ENCODE data around the gene GPR157.

GPR157 gene

GRCh38 chr1:9145714-9146113 is 16.8 kb upstream of the GPR157 start:
- TF ChIP-seq CEBPB (IDR thresholded peaks at IDR 0.05) (no peak), ZBTB7A (IDR thresholded peaks at IDR 0.05; ENCODE audit: low read depth) (no peak), CREB1 (IDR thresholded peaks at IDR 0.05; ENCODE audit: low read depth) (no peak), EP300 (IDR thresholded peaks at IDR 0.05; ENCODE audit: borderline replicate concordance) (no peak), RAD21 (IDR thresholded peaks at IDR 0.05; ENCODE audit: low read depth) (no peak), EGR1 (IDR thresholded peaks at IDR 0.05) (no peak), NFIC (IDR thresholded peaks at IDR 0.05) (no peak), FOXM1 (IDR thresholded peaks at IDR 0.05; ENCODE audit: borderline replicate concordance, low read depth) (no peak), TEAD4 (IDR thresholded peaks at IDR 0.05) (no peak), TCF12 (IDR thresholded peaks at IDR 0.05; ENCODE audit: low read depth) (no peak), YY1 (IDR thresholded peaks at IDR 0.05; ENCODE audit: low read depth) (no peak), MAX (IDR thresholded peaks at IDR 0.05) (no peak), REST (IDR thresholded peaks at IDR 0.05; ENCODE audit: low read depth) (no peak), TAF1 (IDR thresholded peaks at IDR 0.05; ENCODE audit: low read depth) (no peak)
- TF ChIP-seq, protein P1, sequence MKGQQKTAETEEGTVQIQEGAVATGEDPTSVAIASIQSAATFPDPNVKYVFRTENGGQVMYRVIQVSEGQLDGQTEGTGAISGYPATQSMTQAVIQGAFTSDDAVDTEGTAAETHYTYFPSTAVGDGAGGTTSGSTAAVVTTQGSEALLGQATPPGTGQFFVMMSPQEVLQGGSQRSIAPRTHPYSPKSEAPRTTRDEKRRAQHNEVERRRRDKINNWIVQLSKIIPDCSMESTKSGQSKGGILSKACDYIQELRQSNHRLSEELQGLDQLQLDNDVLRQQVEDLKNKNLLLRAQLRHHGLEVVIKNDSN (IDR thresholded peaks at IDR 0.05) = no peak

- TF ChIP-seq YY1 (IDR thresholded peaks at IDR 0.05; ENCODE audit: low read depth) = no peak
- no peak for TF ChIP-seq CREB1 (IDR thresholded peaks at IDR 0.05; ENCODE audit: low read depth)
- no peak for TF ChIP-seq EGR1 (IDR thresholded peaks at IDR 0.05)
- TF ChIP-seq REST (IDR thresholded peaks at IDR 0.05; ENCODE audit: low read depth) = no peak
- no peak for TF ChIP-seq FOXM1 (IDR thresholded peaks at IDR 0.05; ENCODE audit: borderline replicate concordance, low read depth)
- TF ChIP-seq RAD21 (IDR thresholded peaks at IDR 0.05; ENCODE audit: low read depth) = no peak
- TF ChIP-seq MAX (IDR thresholded peaks at IDR 0.05) = no peak
- TF ChIP-seq NFIC (IDR thresholded peaks at IDR 0.05) = no peak
- TF ChIP-seq ZBTB7A (IDR thresholded peaks at IDR 0.05; ENCODE audit: low read depth) = no peak
- no peak for TF ChIP-seq CEBPB (IDR thresholded peaks at IDR 0.05)
- TF ChIP-seq TEAD4 (IDR thresholded peaks at IDR 0.05) = no peak
- no peak for TF ChIP-seq EP300 (IDR thresholded peaks at IDR 0.05; ENCODE audit: borderline replicate concordance)
- TF ChIP-seq TAF1 (IDR thresholded peaks at IDR 0.05; ENCODE audit: low read depth) = no peak
Measured at GRCh38 chr1:9145021-9145668, 16.2 kb upstream of the GPR157 start.

GRCh38 chr1:9143250-9143649 is 14.3 kb upstream of the GPR157 start:
- TF ChIP-seq REST (IDR thresholded peaks at IDR 0.05; ENCODE audit: low read depth) = no peak
- TF ChIP-seq TEAD4 (IDR thresholded peaks at IDR 0.05) = no peak
- TF ChIP-seq EP300 (IDR thresholded peaks at IDR 0.05; ENCODE audit: borderline replicate concordance) = no peak
- TF ChIP-seq NFIC (IDR thresholded peaks at IDR 0.05) = no peak
- TF ChIP-seq YY1 (IDR thresholded peaks at IDR 0.05; ENCODE audit: low read depth) = no peak
- TF ChIP-seq TAF1 (IDR thresholded peaks at IDR 0.05; ENCODE audit: low read depth) = no peak
- TF ChIP-seq, protein P1 (IDR thresholded peaks at IDR 0.05) = no peak
- no peak for TF ChIP-seq RAD21 (IDR thresholded peaks at IDR 0.05; ENCODE audit: low read depth)

DNA sequence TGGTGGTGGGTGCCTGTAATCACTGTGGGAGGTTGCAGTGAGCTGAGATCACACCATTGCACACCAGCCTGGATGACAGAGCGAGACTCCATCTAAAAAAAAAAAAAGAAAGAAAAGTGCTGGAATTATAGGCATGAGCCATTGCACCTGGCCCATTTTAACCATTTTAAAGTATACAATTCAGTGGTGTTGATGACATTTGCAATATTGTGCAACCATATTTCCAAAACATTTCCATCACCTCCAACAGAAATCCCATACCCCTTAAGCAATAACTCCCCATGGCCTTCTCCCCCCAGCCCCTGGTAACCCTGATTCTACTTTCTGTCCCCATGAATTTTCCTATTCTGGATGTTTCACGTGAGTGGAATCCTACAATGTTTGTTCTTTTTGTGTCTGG is 11.0 kb upstream of the GPR157 start:
- TF ChIP-seq CREB1 (IDR thresholded peaks at IDR 0.05; ENCODE audit: low read depth) (no peak), CEBPB (IDR thresholded peaks at IDR 0.05) (no peak), MAX (IDR thresholded peaks at IDR 0.05) (no peak), TEAD4 (IDR thresholded peaks at IDR 0.05) (no peak), FOXM1 (IDR thresholded peaks at IDR 0.05; ENCODE audit: borderline replicate concordance, low read depth) (no peak), EGR1 (IDR thresholded peaks at IDR 0.05) (no peak), TCF12 (IDR thresholded peaks at IDR 0.05; ENCODE audit: low read depth) (no peak), NFIC (IDR thresholded peaks at IDR 0.05) (no peak), YY1 (IDR thresholded peaks at IDR 0.05; ENCODE audit: low read depth) (no peak), ZBTB7A (IDR thresholded peaks at IDR 0.05; ENCODE audit: low read depth) (no peak), EP300 (IDR thresholded peaks at IDR 0.05; ENCODE audit: borderline replicate concordance) (no peak), TAF1 (IDR thresholded peaks at IDR 0.05; ENCODE audit: low read depth) (no peak), RAD21 (IDR thresholded peaks at IDR 0.05; ENCODE audit: low read depth) (no peak), REST (IDR thresholded peaks at IDR 0.05; ENCODE audit: low read depth) (no peak)
- TF ChIP-seq, protein P1 (IDR thresholded peaks at IDR 0.05) = no peak

All from Ishikawa (cell line).